Left lung (tissue), 10 donors: ENCODE data around the gene CAMK2A. TPM values are rescaled to one million over a fixed set of nuclear protein-coding genes. Genes with fewer than 3 reads are reported as not detected.
A peak's percentile ranks its signal among the peaks of the same experiment; 100 is the strongest.

Experiments used
- ATAC-seq: fragments of 200-7000 bp; cut with Tn5 transposase; one replicate; pipeline ENCODE4 v1.9.1; 2020; ENCODE audit warnings: moderate library complexity
- DNase-seq, 4 donors: peaks; one replicate each; pipeline ENCODE4 v3.0.0-alpha.2; 2013 to 2020
- H3K27ac ChIP-seq, 2 donors: fragments of 200-600 bp; sonication (generic) in 1 of 2; one replicate each; pipeline versions ENCODE4 v1.5.0 to v1.8.0; 2020 to 2021
- H3K27me3 ChIP-seq, 2 donors: fragments of 200-600 bp; sonication (generic) in 1 of 2; one replicate each; pipeline versions ENCODE4 v1.5.0 to v1.8.0; 2020 to 2021
- H3K36me3 ChIP-seq, 2 donors: fragments of 200-600 bp; sonication (generic) in 1 of 2; one replicate each; pipeline versions ENCODE4 v1.5.0 to v1.8.0; 2020 to 2021
- H3K4me1 ChIP-seq, 2 donors: fragments of 200-600 bp; one replicate each; pipeline ENCODE4 v1.8.0; 2021
- H3K4me3 ChIP-seq, 2 donors: fragments of 200-600 bp; sonication (generic) in 1 of 2; one replicate each; pipeline versions ENCODE4 v1.5.0 to v1.8.0; 2020 to 2021; ENCODE audit warnings: mild to moderate bottlenecking in 1 of 2
- H3K9me3 ChIP-seq, 2 donors: fragments of 200-600 bp; sonication (generic) in 1 of 2; one replicate each; pipeline versions ENCODE4 v1.5.0 to v1.8.0; 2020 to 2021
- CTCF ChIP-seq, 2 donors: fragments of 200-600 bp; sonication (generic) in 1 of 2; IDR thresholded peaks; one replicate each; pipeline versions ENCODE4 v1.5.0 to v1.8.0; 2021; ENCODE audit warnings: antibody characterized with exemption in 2 of 2
- intact Hi-C, 2 donors: fragments of 100-400 bp; cut with DNase I; formaldehyde crosslinking; loops; one replicate each; pipeline versions ENCODE4 v1.11.2 to v1.14.2; 2022
- polyA plus RNA-seq, 6 donors: library from polyadenylated mRNA; unstranded; fragments of 120-200 nt; gene quantifications; one replicate each; pipeline ENCODE4 v1.2.1, GENCODE V29; 2013; ENCODE audit not compliant: insufficient read length in 6 of 6
- total RNA-seq, 2 donors: library from RNA; stranded (reverse); fragmentation: NEBNext Ultra II Directional; extraction: Animal tissue kit (Norgen Biotek cat#: 25700); gene quantifications; one replicate each; pipeline ENCODE4 v1.2.1, GENCODE V29; 2021
- donor health status: DM: no; HTN: yes; CAD: no.
- donor health status: DM: no; HTN: no; CAD: no.

Gene CAMK2A
- total and polyA plus RNA-seq, 8 donors: 0.64 to 5.8 (median 4.7) TPM

GRCh38 chr5:150321784-150322183, 32.2 kb upstream of the CAMK2A start:
- Histone ChIP-seq H3K27ac (no peak overlapping the region), H3K4me1 (no peaks in the 10 kb centered on the region), H3K36me3 (no peaks in the 10 kb centered on the region), H3K9me3 (no peaks in the 10 kb centered on the region), H3K4me3 (no peak overlapping the region), H3K27me3 (no peaks in the 10 kb centered on the region)
- ATAC-seq (no peak), DNase-seq (no peak)
- intact Hi-C loops: no loop called here
- no peak for TF ChIP-seq CTCF (IDR thresholded peaks at IDR 0.05)

GRCh38 chr5:150321211-150321610, 31.6 kb upstream of the CAMK2A start:
- DNase-seq (no peak), ATAC-seq (no peak)
- Histone ChIP-seq H3K4me3 (no peak overlapping the region), H3K36me3 (no peaks in the 10 kb centered on the region), H3K9me3 (no peaks in the 10 kb centered on the region), H3K27ac (no peak overlapping the region), H3K27me3 (no peaks in the 10 kb centered on the region), H3K4me1 (no peaks in the 10 kb centered on the region)
- no peak for TF ChIP-seq CTCF (IDR thresholded peaks at IDR 0.05)
- intact Hi-C loops: no loop called here

- peak in 3 of 4 donors; percentile 55 to 90 (median 78) for DNase-seq
Measured at GRCh38 chr5:150320044-150320613, 30.6 kb upstream of the CAMK2A start.

GRCh38 chr5:150319484-150319790, 29.9 kb upstream of the CAMK2A start:
- intact Hi-C loops: no loop called here
- no peaks in the 10 kb centered on the region for H3K36me3 ChIP-seq
- no peak for DNase-seq

More at GRCh38 chr5:150320044-150320613, 30.6 kb upstream of the CAMK2A start:
- no peak overlapping the region for H3K27ac ChIP-seq
- ATAC-seq: peak; percentile 70
- no peaks in the 10 kb centered on the region for H3K36me3 ChIP-seq
- H3K27me3 ChIP-seq: no peaks in the 10 kb centered on the region
- intact Hi-C loops: no loop called here
- no peak for TF ChIP-seq CTCF (IDR thresholded peaks at IDR 0.05)
- no peaks in the 10 kb centered on the region for H3K9me3 ChIP-seq
- H3K4me3 ChIP-seq: no peak overlapping the region
- no peaks in the 10 kb centered on the region for H3K4me1 ChIP-seq

More at GRCh38 chr5:150319484-150319790, 29.9 kb upstream of the CAMK2A start:
- no peaks in the 10 kb centered on the region for H3K9me3 ChIP-seq
- H3K4me3 ChIP-seq: no peak overlapping the region
- no peak for ATAC-seq
- no peaks in the 10 kb centered on the region for H3K27me3 ChIP-seq
- no peak overlapping the region for H3K27ac ChIP-seq
- TF ChIP-seq CTCF (IDR thresholded peaks at IDR 0.05): no peak
- H3K4me1 ChIP-seq: no peaks in the 10 kb centered on the region
